GM06990 (cell line): ENCODE measurements around the gene IL31.

Experiments
- DNase-seq: peaks from one replicate; pipeline ENCODE4 v3.0.0-alpha.2; 2011; ENCODE audit not compliant: insufficient read length; ENCODE audit errors: extremely low read depth
- H3K27me3 ChIP-seq: replicated peaks from 2 replicates; pipeline ENCODE4 v1.6.0; 2011; ENCODE audit warnings: low read length; ENCODE audit not compliant: control insufficient read depth, insufficient read depth
- H3K36me3 ChIP-seq: 2 replicates; pipeline ENCODE4 v1.5.1; 2011; ENCODE audit warnings: low read length; ENCODE audit not compliant: control insufficient read depth, insufficient read depth
- H3K4me3 ChIP-seq: replicated peaks from 2 replicates; pipeline ENCODE4 v1.5.1; 2011; ENCODE audit warnings: low read depth, mild to moderate bottlenecking, control low read depth, low read length
- TF ChIP-seq, protein P1 (sequence below): IDR thresholded peaks from 2 replicates; pipeline ENCODE4 v1.5.1; 2011; ENCODE audit warnings: low read length, control low read depth, mild to moderate bottlenecking, inconsistent platforms; ENCODE audit not compliant: insufficient read depth, poor library complexity, severe bottlenecking

Gene IL31

DNA sequence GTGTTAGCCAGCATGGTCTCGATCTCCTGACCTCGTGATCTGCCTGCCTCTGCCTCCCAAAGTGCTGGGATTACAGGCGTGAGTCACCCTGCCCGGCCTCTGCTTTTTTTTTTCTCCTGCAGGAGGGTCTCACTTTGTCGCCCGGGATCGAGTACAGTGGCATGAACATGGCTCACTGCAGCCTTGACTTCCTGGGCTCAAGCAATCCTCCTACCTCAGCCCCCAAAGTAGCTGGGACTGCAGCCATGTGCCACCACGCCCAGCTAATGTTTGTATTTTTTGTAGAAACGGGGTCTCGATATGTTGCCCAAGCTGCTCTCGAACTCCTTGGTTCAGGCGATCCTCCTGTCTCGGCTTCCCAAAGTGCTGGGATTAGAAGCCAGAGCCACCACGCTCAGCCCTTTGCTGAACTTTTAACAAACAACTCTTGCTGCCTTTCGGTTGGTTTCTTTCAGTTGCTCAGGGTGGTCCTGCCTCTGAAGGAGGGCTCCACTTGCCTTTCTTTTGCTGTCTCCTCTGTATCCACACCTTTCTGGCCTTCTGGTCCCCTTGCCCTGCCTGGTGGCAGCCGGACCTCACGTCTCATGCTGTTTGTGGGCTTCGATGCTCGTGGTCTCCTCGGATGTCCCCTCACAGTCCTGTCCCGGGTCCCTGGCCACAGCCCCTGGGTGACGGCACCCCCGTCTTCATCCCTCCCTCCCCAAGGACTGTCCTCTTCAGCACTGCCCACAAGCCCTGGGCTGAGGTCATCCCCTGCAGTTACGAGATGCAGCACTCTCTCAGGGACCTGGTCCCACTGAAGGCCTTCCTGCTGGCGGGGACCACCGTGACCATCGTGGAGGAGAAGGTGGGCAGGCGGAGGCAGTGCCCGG lies 25.7 kb upstream of the IL31 start:
- peaks cover 2% of the 10 kb centered on the region; the same call in 1 of the 2 replicates for H3K27me3 ChIP-seq
- TF ChIP-seq, protein P1, sequence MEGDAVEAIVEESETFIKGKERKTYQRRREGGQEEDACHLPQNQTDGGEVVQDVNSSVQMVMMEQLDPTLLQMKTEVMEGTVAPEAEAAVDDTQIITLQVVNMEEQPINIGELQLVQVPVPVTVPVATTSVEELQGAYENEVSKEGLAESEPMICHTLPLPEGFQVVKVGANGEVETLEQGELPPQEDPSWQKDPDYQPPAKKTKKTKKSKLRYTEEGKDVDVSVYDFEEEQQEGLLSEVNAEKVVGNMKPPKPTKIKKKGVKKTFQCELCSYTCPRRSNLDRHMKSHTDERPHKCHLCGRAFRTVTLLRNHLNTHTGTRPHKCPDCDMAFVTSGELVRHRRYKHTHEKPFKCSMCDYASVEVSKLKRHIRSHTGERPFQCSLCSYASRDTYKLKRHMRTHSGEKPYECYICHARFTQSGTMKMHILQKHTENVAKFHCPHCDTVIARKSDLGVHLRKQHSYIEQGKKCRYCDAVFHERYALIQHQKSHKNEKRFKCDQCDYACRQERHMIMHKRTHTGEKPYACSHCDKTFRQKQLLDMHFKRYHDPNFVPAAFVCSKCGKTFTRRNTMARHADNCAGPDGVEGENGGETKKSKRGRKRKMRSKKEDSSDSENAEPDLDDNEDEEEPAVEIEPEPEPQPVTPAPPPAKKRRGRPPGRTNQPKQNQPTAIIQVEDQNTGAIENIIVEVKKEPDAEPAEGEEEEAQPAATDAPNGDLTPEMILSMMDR = no peak
- no peaks in the 10 kb centered on the region for H3K36me3 ChIP-seq
- DNase-seq = no peak
- H3K4me3 ChIP-seq = no peak overlapping the region

DNA sequence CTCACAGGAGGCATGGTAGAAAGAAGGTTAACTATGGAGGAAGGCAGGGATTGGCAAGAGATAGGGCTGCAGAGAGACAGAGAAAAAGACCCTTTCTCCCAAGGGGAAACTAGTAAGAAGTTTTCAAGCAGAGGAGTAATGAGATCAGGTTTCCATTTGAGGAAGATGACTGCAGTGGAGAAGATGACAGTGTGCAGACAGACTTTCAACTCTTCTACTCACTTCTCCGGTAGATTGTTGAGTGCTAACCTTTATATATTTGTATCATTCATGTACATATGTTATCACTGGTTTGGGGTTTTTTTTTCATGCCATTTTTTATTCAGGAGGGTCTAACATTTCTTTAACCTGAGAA lies 23.6 kb upstream of the IL31 start:
- TF ChIP-seq, protein P1 = no peak
- no peak overlapping the region for H3K4me3 ChIP-seq
- peaks cover 2% of the 10 kb centered on the region; the same call in 1 of the 2 replicates for H3K27me3 ChIP-seq
- DNase-seq = no peak
- H3K36me3 ChIP-seq = no peaks in the 10 kb centered on the region

DNA sequence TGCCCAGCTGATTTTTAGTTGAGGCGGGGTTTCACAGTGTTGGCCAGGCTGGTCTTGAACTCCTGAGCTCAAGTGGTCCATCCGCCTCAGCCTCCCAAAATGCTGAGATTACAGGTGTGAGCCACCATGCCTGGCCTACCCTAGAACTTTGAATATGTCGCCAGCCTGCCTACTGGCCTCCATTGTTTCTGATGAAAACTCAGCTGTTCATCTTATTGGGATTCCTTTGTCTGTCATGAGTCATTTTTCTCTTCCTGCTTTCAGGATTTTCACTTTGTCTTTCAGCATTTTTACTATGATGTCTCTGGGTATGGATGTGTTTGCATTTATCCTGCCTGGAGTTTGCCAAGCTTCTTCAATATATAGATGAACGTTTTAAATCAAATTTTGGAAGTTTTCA lies 21.4 kb upstream of the IL31 start:
- no peak overlapping the region for H3K4me3 ChIP-seq
- TF ChIP-seq, protein P1 = no peak

DNA sequence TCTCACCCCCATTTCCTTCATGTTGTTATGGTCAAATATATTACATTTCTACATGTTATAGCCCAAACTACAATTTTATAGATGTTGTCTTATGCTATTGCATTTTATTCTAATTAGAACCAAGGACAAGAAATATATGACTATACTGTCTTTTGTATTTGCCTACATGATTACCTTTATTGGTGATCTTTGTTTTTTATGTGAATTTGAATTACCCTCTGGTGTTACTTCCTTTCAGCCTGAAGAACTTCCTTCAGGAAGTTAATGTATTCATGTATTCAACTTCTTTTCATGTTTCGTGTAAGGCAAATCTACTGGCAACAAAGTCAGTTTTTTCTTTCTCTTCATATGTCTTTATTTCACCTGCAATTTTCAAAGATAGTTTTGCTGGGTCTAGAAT lies 20.8 kb upstream of the IL31 start:
- Histone ChIP-seq H3K4me3 (no peak overlapping the region), H3K36me3 (no peaks in the 10 kb centered on the region), H3K27me3 (peaks cover under 1% of the 10 kb centered on the region; the same call in 1 of the 2 replicates)
- TF ChIP-seq, protein P1 = no peak
- no peak for DNase-seq

More for the DNA sequence above, 21.4 kb upstream of the IL31 start:
- no peak for DNase-seq
- Histone ChIP-seq H3K27me3 (peaks cover 2% of the 10 kb centered on the region; the same call in 1 of the 2 replicates), H3K36me3 (no peaks in the 10 kb centered on the region)

DNA sequence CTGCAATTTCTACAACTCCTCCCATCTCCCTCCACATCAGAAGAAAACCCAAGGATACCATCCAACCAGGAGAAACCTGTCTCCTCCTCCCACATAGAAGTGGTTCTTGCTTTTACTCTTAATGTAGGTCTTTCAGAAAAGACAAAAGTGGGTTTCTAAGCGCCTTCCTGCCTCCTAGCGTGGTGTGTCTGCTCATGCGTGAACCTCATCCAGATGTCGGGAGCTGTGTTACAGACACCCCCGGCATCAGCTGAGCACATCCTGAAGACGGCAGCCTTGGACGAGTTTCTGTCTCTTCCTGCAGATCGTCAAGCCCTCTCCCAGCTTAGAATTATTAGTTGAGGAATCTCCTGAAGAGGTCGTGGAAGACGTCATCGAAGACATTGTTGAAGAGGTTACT lies 18.4 kb upstream of the IL31 start:
- Histone ChIP-seq H3K27me3 (no peaks in the 10 kb centered on the region), H3K4me3 (no peak overlapping the region), H3K36me3 (no peaks in the 10 kb centered on the region)
- TF ChIP-seq, protein P1 = no peak
- DNase-seq = no peak
